Common myeloid progenitor, CD34-positive (primary cell): ENCODE results near the gene ANKRD26.

Experiments used
- CTCF ChIA-PET: fragments of 350-600 bp; sonication (Branson Sonifier 250); formaldehyde crosslinking; loops from one replicate; lab custom pipeline; 2021; ENCODE audit warnings: antibody characterized with exemption; lab: Charles Lee
- POLR2A ChIA-PET: fragments of 350-600 bp; sonication (Branson Sonifier 250); formaldehyde crosslinking; loops from one replicate; lab custom pipeline; 2021; ENCODE audit warnings: antibody characterized with exemption; lab: Charles Lee
- DNase-seq, 3 donors: peaks; one replicate each; pipeline versions ENCODE4 v3.0.0 to v3.0.0-alpha.2; 2013
- H3K27ac ChIP-seq, 2 experiments: 1 replicate in 1 of 2; 2 replicates in 1 of 2; pipeline ENCODE4 v1.7.0; 2013; ENCODE audit warnings: inconsistent platforms in 2 of 2, low read length in 2 of 2, mild to moderate bottlenecking in 2 of 2, low read depth in 1 of 2, moderate library complexity in 1 of 2; ENCODE audit not compliant: severe bottlenecking in 2 of 2, insufficient read depth in 1 of 2, poor library complexity in 1 of 2
- H3K27me3 ChIP-seq, 5 experiments: replicated peaks in 2 of 5; 1 replicate in 3 of 5; 2 replicates in 2 of 5; pipeline versions ENCODE4 v1.6.1 to v1.7.0; 2013; ENCODE audit warnings: low read length in 4 of 5, mild to moderate bottlenecking in 2 of 5, moderate library complexity in 2 of 5, inconsistent platforms in 1 of 5; ENCODE audit not compliant: insufficient read depth in 5 of 5, control insufficient read depth in 4 of 5
- H3K36me3 ChIP-seq, 4 experiments: 1 replicate in 2 of 4; 2 replicates in 2 of 4; pipeline versions ENCODE4 v1.6.1 to v1.7.0; 2013; ENCODE audit warnings: low read length in 3 of 4, control low read depth in 1 of 4, mild to moderate bottlenecking in 1 of 4; ENCODE audit not compliant: control insufficient read depth in 4 of 4, insufficient read depth in 4 of 4
- H3K4me1 ChIP-seq, 4 experiments: 1 replicate in 3 of 4; 2 replicates in 1 of 4; pipeline versions ENCODE4 v1.6.1 to v1.7.1; 2013; ENCODE audit warnings: low read length in 3 of 4, mild to moderate bottlenecking in 3 of 4, control low read depth in 1 of 4, inconsistent platforms in 1 of 4, moderate library complexity in 1 of 4; ENCODE audit not compliant: control insufficient read depth in 4 of 4, insufficient read depth in 4 of 4; ENCODE audit errors: control extremely low read depth in 1 of 4
- H3K4me3 ChIP-seq, 7 experiments: 1 replicate in 4 of 7; 2 replicates in 3 of 7; pipeline versions ENCODE4 v1.5.1 to v1.7.0; 2013; ENCODE audit warnings: mild to moderate bottlenecking in 7 of 7, low read length in 6 of 7, moderate library complexity in 6 of 7, inconsistent platforms in 2 of 7, low read depth in 2 of 7, control low read depth in 1 of 7; ENCODE audit not compliant: insufficient read depth in 4 of 7, control insufficient read depth in 1 of 7; ENCODE audit errors: extremely low read depth in 1 of 7
- H3K9me3 ChIP-seq, 5 experiments: 1 replicate in 4 of 5; 2 replicates in 1 of 5; pipeline versions ENCODE4 v1.6.1 to v1.7.1; 2013; ENCODE audit warnings: low read length in 4 of 5, mild to moderate bottlenecking in 2 of 5, inconsistent platforms in 1 of 5, low read depth in 1 of 5, moderate library complexity in 1 of 5; ENCODE audit not compliant: control insufficient read depth in 4 of 5, insufficient read depth in 2 of 5; ENCODE audit errors: control extremely low read depth in 1 of 5
- WGBS: methylation state at CpG from one replicate; pipeline ENCODE4 v1.1.5; 2013; ENCODE audit not compliant: insufficient coverage; 5-methylcytosine and 5-hydroxymethylcytosine counted together

Gene ANKRD26

DNA sequence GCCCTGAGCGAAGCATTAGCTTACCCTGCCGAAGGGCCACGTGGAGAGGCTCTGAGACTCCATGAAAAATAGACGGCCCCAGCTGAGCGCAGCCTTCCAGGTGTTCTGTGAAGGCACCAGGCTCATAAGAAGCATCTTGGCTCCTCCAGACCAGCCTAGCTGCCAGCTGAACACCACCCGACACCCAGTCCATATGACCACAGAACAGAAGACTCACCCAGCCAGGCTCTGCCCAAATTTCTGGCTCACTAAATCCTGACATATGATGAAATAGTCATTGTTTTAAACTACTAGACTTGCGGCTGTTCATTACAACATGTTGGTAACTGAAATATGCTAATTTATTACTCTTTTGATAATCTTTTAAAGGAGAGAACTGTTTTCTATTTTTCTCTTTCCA, 140.0 kb downstream of the ANKRD26 start:
- no peak overlapping the region for H3K4me3 ChIP-seq
- H3K4me1 ChIP-seq, result no peaks in the 10 kb centered on the region
- no peak overlapping the region for H3K27ac ChIP-seq
- no peaks in the 10 kb centered on the region for H3K9me3 ChIP-seq
- DNase-seq, result no peak
- H3K27me3 ChIP-seq, result no peaks in the 10 kb centered on the region
- ChIA-PET POLR2A (no interaction called here), CTCF (no interaction called here)
- H3K36me3 ChIP-seq, result no peaks in the 10 kb centered on the region
- 95% methylated on average over 4 of the region's 7 CpGs for WGBS

DNA sequence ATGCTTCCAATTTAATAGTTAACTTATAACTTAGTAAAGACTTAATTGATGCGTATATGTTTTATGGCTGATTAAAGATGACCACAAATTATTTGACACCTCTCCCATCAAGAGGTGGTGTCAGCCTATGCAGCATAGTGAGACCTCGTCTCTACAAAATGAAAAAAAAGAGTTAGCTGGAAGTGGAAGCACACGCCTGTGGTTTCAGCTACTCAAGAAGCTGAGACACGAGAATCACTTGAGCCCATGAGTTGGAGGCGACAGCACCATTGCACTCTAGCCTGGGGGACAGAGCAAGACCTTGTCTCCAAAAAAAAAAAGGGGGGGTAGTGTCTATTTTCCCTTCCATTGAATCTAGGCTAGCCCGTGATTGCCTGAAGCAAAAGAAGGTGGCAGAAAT, 140.5 kb downstream of the ANKRD26 start:
- H3K4me1 ChIP-seq, result no peaks in the 10 kb centered on the region
- no peaks in the 10 kb centered on the region for H3K36me3 ChIP-seq
- DNase-seq, result no peak
- ChIA-PET POLR2A (interaction anchor here (0.5 kb wide), 1 partner anchor 73 kb away, joined by 5 read pairs; no protein-coding TSS in a partner anchor), CTCF (interaction anchor here (0.9 kb wide), 1 partner anchor 9 kb away, joined by 3 read pairs; no protein-coding TSS in a partner anchor)
- no peak overlapping the region for H3K27ac ChIP-seq
- 92% methylated on average over 4 of the region's 6 CpGs for WGBS
- no peak overlapping the region for H3K4me3 ChIP-seq
- H3K9me3 ChIP-seq, result no peaks in the 10 kb centered on the region
- H3K27me3 ChIP-seq, result no peaks in the 10 kb centered on the region
